NT2/D1 (cell line): Measurements from ENCODE around the gene LOXHD1.

ENCODE experiments used
- DNase-seq: peaks from one replicate; pipeline ENCODE4 v3.0.0-alpha.2; 2011; ENCODE audit warnings: low read depth, low spot score
- H3K27me3 ChIP-seq: 2 replicates; pipeline ENCODE4 v1.6.0; 2011; ENCODE audit warnings: mild to moderate bottlenecking; ENCODE audit not compliant: insufficient read length, insufficient read depth
- H3K36me3 ChIP-seq: 2 replicates; pipeline ENCODE4 v1.6.1; 2011; ENCODE audit warnings: mild to moderate bottlenecking, low read length, mixed read lengths; ENCODE audit not compliant: insufficient read depth, insufficient read length
- H3K4me1 ChIP-seq: 2 replicates; pipeline ENCODE4 v1.5.1; 2011; ENCODE audit not compliant: insufficient read depth, insufficient read length
- H3K4me3 ChIP-seq: 2 replicates; pipeline ENCODE4 v1.5.1; 2011; ENCODE audit warnings: low read depth; ENCODE audit not compliant: insufficient read length
- H3K9ac ChIP-seq: 2 replicates; pipeline ENCODE4 v1.6.0; 2011; ENCODE audit warnings: low read depth; ENCODE audit not compliant: insufficient read length
- H3K9me3 ChIP-seq: 2 replicates; pipeline ENCODE4 v1.5.1; 2011; ENCODE audit warnings: mild to moderate bottlenecking, low read length; ENCODE audit not compliant: insufficient read depth
- SUZ12 ChIP-seq: IDR thresholded peaks from 2 replicates; pipeline ENCODE4 v1.6.1; 2011; ENCODE audit not compliant: insufficient read length, insufficient read depth; ENCODE audit errors: extremely low read depth
- YY1 ChIP-seq: IDR thresholded peaks from 2 replicates; pipeline ENCODE4 v1.6.1; 2011; ENCODE audit not compliant: insufficient read length, insufficient read depth
- ZNF274 ChIP-seq: IDR thresholded peaks from 2 replicates; pipeline ENCODE4 v1.6.1; 2011; ENCODE audit warnings: mild to moderate bottlenecking, low read depth, low read length

LOXHD1 gene

DNA sequence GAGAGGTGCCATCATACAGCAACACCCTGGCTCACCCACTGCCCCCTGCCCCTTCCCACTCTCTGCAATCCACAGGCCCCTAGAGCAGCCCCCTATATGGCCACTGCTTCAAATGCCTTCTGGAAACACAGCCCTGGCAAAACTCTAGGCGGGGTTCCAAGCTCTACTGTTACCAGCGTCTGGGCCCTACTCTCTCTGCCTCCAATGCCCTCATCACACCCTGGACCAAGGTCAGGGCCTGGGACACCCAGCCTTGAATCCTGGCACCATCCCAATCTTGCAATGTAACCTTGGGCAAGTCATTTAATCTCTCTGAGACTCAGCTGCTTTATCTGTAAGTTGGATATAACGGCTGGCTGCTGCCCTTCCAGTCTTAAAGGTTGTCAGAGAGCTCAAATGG, 39.2 kb upstream of the LOXHD1 start:
- Histone ChIP-seq H3K4me3 (no peak overlapping the region), H3K27me3 (no peaks in the 10 kb centered on the region), H3K9ac (no peak overlapping the region), H3K9me3 (no peaks in the 10 kb centered on the region), H3K4me1 (peaks cover 2% of the 10 kb centered on the region), H3K36me3 (no peaks in the 10 kb centered on the region)
- no peak for TF ChIP-seq YY1
- no peak for TF ChIP-seq SUZ12
- TF ChIP-seq ZNF274, result no peak
- no peak for DNase-seq

- H3K4me1 ChIP-seq, result peaks cover 2% of the 10 kb centered on the region
- TF ChIP-seq SUZ12 (no peak), YY1 (no peak)
- H3K4me3 ChIP-seq, result no peak overlapping the region
- no peaks in the 10 kb centered on the region for H3K27me3 ChIP-seq
- no peak overlapping the region for H3K9ac ChIP-seq
- no peak for DNase-seq
- H3K36me3 ChIP-seq, result no peaks in the 10 kb centered on the region
- H3K9me3 ChIP-seq, result no peaks in the 10 kb centered on the region
These were observed 37.0 kb upstream of the LOXHD1 start for GRCh38 chr18:46693996-46694395.

- TF ChIP-seq ZNF274 (no peak), SUZ12 (no peak), YY1 (no peak)
- no peak for DNase-seq
- Histone ChIP-seq H3K27me3 (peaks cover 2% of the 10 kb centered on the region), H3K4me3 (no peak overlapping the region), H3K36me3 (no peaks in the 10 kb centered on the region), H3K9ac (no peak overlapping the region), H3K4me1 (peaks cover 4% of the 10 kb centered on the region), H3K9me3 (no peaks in the 10 kb centered on the region)
These were observed 32.0 kb upstream of the LOXHD1 start for GRCh38 chr18:46688853-46689525.

GRCh38 chr18:46686186-46686585, 29.2 kb upstream of the LOXHD1 start:
- H3K9me3 ChIP-seq, result no peaks in the 10 kb centered on the region
- peaks cover 2% of the 10 kb centered on the region for H3K27me3 ChIP-seq
- no peak for TF ChIP-seq YY1
- TF ChIP-seq SUZ12, result no peak
- no peak for TF ChIP-seq ZNF274
- no peaks in the 10 kb centered on the region for H3K36me3 ChIP-seq
- no peak overlapping the region for H3K4me3 ChIP-seq
- DNase-seq, result no peak
- H3K9ac ChIP-seq, result no peak overlapping the region
- H3K4me1 ChIP-seq, result peaks cover 2% of the 10 kb centered on the region

- H3K27me3 ChIP-seq, result peaks cover 2% of the 10 kb centered on the region
- DNase-seq, result no peak
- H3K4me1 ChIP-seq, result peaks cover 2% of the 10 kb centered on the region
These were observed 26.2 kb upstream of the LOXHD1 start for GRCh38 chr18:46683252-46683651.

DNA sequence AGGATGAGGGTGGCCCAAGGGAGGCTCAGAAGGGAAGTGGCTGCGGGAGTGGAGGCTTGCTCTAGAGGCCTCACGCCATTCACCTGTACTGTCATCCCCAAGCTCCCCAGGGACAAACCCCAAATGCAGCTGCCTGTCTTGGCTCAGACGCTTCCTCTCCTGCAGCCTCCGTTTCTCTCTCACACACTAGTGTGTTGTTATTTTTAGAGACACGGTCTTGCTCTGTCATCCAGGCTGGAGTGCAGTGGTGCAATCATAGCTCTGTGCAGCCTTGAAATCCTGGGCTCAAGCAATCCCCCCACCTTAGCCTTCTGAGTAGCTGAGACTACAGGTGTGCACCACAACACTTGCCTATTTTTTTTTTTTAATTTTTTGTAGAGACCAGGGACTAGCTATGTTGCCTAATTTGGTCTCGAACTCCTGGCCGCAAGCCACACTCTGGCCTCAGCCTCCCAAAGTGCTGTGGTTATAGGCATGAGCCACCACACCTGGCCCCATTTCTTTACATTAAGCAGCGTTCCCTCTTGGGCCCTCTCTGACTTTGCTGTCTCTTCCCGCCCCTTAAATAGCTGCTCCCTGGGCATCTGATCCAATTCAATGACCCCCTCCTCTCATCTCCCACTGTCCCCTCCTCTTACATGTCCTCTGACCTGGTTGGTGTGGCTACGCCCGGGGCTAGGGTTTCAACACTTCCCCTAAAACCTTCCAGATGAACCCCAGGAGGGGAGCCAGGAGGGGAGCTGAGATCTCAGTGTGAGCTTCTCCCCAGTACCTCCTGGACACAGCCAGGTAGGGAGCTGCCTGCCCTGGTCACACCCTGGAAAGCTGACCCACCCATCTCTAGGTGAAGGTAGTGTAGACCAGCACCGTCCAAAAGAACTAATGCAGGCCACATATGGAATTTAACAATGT, 24.0 kb upstream of the LOXHD1 start:
- Histone ChIP-seq H3K36me3 (no peaks in the 10 kb centered on the region), H3K9me3 (no peaks in the 10 kb centered on the region), H3K27me3 (peaks cover 3% of the 10 kb centered on the region), H3K4me1 (peaks cover 8% of the 10 kb centered on the region), H3K9ac (no peak overlapping the region), H3K4me3 (no peak overlapping the region)
- TF ChIP-seq ZNF274 (no peak), SUZ12 (no peak), YY1 (no peak)
- no peak for DNase-seq

More at GRCh38 chr18:46683252-46683651, 26.2 kb upstream of the LOXHD1 start:
- no peak for TF ChIP-seq SUZ12
- TF ChIP-seq ZNF274, result no peak
- no peak for TF ChIP-seq YY1
- Histone ChIP-seq H3K9me3 (no peaks in the 10 kb centered on the region), H3K9ac (no peak overlapping the region), H3K36me3 (no peaks in the 10 kb centered on the region), H3K4me3 (no peak overlapping the region)
